IPS-11a (cell line): ENCODE results near the gene SPNS3.

ENCODE experiments used
- H3K4me3 ChIP-seq: one replicate; pipeline ENCODE4 v1.5.1; 2013; ENCODE audit warnings: low read depth, low read length, control low read depth

SPNS3 gene

DNA sequence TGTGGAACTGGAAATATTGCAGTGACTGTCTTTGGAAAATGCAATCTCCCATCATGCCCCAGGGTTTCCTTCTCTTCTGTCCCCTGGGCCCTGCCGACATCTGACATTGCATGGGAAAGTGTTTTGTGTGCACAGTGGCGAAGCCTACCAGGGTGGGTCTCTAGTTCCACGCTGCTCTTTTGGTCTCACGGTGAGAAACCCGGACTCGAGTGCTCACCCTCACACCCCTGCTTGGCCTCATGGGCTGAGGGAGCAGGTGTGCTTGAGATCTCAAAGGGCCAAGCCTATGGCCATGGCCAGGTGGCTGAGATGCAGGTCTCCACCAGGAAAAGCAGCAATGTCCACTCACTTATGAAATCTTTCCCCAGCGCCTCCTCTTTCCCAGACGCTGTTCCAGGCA lies 32.0 kb downstream of the SPNS3 start:
- no peak overlapping the region for H3K4me3 ChIP-seq

GRCh38 chr17:4467287-4467686 lies 33.5 kb downstream of the SPNS3 start:
- H3K4me3 ChIP-seq: no peak overlapping the region

- no peak overlapping the region for H3K4me3 ChIP-seq
Measured at GRCh38 chr17:4469552-4469951, 35.8 kb downstream of the SPNS3 start.

DNA sequence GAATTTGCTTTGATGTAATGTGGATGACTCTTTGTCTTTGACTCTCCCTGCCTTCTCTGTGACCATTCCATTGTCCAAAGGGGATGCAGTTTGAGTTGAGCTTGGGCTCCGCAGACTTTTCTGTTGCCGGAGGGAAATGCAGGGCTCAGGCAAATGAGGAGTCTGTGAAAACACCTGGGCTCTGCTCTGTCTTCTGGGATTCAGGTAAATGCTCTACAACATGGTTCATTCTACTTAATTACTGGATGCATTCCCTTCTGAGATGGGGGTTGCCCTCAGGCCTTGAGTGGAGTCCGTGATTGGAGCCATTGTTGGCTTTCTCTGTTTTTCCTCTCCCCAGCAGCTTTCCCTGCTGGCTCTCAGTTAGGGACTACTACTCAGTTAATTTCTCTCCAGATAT lies 38.5 kb downstream of the SPNS3 start:
- no peak overlapping the region for H3K4me3 ChIP-seq

DNA sequence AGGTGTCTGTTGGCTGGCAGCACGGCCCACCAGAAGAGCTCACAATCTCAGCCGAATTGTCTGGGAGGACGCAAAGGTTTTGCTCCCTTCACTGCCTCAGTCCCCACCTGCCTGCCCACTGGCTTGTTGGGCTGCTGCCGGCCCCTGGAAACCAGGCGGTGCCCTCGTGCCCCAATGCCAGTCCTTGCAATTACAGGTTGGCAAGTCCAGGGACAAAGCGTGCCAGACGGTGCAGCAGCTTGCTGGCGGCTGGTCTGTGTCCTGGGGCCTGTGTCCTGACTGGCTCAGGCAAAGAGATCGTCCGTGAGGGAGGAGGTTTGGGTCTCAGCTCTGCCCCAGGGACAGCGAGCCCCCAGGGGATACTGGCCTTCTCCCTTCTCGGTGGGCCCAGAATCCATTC lies 40.4 kb downstream of the SPNS3 start:
- no peak overlapping the region for H3K4me3 ChIP-seq

DNA sequence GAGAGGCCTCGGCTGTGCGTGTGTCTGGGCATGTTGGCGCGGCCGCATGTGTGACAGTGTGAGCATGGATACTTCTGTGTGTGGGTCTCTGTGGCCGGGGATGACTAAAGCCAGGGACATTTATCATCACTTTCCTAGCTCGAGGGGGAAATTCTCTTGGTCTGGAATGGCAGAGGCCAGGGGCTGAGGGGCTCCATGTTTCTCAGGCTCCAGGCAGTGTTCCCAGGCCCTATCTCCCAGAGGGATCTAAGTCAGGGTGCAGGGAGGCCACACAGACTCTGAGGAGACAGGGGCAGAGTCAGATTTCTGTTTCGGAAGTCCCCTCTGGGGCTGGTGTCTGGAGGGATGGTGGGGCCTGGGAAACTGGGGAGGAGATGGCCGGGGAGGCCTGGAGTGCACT lies 41.3 kb downstream of the SPNS3 start:
- H3K4me3 ChIP-seq: no peak overlapping the region

- H3K4me3 ChIP-seq: no peak overlapping the region
Measured at GRCh38 chr17:4475463-4475862, 41.7 kb downstream of the SPNS3 start.

- no peak overlapping the region for H3K4me3 ChIP-seq
Measured at GRCh38 chr17:4476017-4476416, 42.3 kb downstream of the SPNS3 start.

DNA sequence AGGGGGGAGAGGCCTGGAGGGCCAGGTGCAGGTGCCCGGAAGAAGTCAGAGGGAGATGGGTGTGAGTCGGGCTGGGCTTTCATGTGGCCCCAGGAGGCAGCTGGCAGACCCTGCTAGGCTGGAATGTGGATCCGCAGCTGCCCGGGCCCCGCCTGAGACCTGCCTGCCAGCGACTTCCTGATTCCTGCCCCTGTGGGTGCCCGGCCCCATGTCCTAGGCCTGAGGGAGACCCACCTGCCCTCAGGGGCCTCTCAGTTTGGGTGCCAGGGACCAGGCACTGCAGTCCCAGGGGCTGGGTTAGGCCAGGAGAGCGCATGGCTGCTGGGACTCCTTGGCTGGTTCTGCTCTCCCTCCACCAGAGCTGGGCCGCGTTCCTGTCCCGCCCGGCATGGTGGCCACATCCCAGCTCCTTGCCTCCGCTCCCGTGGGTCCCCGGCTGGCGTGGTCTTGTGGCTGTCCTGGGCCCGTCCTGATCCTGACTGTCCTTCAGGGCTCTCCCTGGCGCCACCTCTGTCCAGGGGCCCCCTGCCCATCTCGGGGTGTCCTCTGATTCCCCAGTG lies 42.9 kb downstream of the SPNS3 start:
- H3K4me3 ChIP-seq: no peak overlapping the region

GRCh38 chr17:4477255-4477791 lies 43.6 kb downstream of the SPNS3 start:
- no peak overlapping the region for H3K4me3 ChIP-seq

DNA sequence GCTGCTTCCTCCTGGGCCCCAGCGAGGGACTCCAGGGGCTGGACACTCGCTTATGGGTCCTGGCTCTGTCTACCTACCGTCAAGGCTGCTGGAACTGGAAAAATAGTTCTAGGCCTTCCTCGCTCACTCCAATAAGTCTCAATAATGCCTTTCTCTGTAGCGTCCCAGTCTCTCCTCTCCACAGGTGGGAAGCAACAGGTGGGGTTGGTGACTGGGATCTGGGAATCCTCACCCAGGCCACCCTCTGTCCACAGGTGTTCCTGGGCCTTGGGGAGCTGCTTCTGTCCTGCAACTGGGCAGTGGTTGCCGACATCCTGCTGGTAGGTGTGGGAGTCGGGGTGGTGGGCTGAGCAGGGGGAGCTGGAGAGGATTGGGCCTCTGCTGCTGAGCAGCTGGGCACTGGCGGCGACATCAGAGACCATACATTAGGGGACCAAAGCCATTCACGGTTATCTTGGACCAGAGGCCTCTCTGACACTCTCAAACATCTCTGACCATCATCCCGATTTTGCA lies 44.6 kb downstream of the SPNS3 start:
- no peak overlapping the region for H3K4me3 ChIP-seq

- H3K4me3 ChIP-seq: no peak overlapping the region
Measured at GRCh38 chr17:4479340-4479981, 45.7 kb downstream of the SPNS3 start.

- no peak overlapping the region for H3K4me3 ChIP-seq
Measured at GRCh38 chr17:4479982-4480751, 46.4 kb downstream of the SPNS3 start.

- no peak overlapping the region for H3K4me3 ChIP-seq
Measured at GRCh38 chr17:4480929-4481898, 47.5 kb downstream of the SPNS3 start.

DNA sequence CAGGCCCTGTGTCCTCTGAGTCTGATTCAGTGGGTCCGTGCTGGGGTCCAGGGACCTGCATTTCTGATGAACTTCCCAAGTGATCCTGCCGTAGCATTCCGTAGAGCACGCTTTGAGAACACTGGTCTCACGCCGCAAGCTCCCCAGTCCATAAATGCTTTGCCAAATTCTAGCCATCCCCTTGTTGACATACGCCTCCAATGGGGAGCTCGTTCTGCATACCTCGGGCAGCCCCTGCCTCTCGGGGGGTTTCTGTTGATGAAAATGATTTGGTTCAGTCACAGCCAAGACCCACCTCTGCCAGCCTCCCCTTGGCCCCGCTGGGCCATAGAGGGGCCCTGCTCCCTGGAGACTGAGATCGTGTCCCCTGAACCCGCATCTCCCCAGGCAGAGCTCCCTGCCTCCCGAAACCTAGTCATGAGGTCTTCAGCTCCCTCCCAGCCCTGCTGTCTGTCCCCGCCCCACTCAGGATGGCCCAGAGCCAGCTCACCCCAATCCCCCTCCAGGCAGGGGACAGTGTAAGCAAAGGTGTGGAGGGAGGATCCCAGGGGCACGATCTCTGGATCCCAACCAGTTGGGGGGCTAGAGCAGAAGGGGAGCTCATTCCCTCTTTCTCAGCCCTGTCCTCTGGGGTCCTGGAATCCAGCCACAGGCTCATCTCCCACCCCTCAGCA lies 48.7 kb downstream of the SPNS3 start:
- no peak overlapping the region for H3K4me3 ChIP-seq

GRCh38 chr17:4483012-4483840 lies 49.5 kb downstream of the SPNS3 start:
- no peak overlapping the region for H3K4me3 ChIP-seq

GRCh38 chr17:4485676-4486646 lies 52.2 kb downstream of the SPNS3 start:
- H3K4me3 ChIP-seq: no peak overlapping the region

- H3K4me3 ChIP-seq: no peak overlapping the region
Measured at GRCh38 chr17:4487296-4487695, 53.6 kb downstream of the SPNS3 start.
